Raji (cell line): ENCODE results near the gene RHBDD1.

Experiments
- POLR2A ChIP-seq: IDR thresholded peaks from 2 replicates; pipeline ENCODE4 v1.6.1; 2011; ENCODE audit warnings: low read depth, low read length, control low read depth; ENCODE audit not compliant: insufficient read depth

The RHBDD1 gene

GRCh38 chr2:226911932-226912331 is 76.1 kb downstream of the RHBDD1 start:
- TF ChIP-seq POLR2A: no peak

GRCh38 chr2:226913641-226914040 is 77.8 kb downstream of the RHBDD1 start:
- TF ChIP-seq POLR2A: no peak

- no peak for TF ChIP-seq POLR2A
Measured at GRCh38 chr2:226915846-226916360, 80.0 kb downstream of the RHBDD1 start.

DNA sequence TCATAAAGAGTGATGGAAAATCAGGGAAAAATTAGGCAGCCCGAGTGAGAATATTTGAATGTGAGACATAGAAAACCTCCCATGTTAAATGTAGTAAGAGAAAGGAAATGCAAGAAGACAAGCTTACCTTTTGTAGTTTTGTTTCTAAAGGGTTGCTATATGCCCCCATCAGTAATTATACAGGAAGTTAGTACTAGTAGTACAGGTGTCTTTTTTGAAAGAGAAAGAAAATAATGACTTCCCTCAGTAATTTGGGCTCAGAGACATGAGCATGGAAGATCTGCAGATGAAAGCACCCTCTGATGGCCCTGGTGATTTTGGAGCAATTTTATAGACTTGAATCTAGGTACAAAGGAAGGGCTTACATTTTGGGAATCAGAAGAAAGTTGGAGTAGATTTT is 80.8 kb downstream of the RHBDD1 start:
- TF ChIP-seq POLR2A: no peak

GRCh38 chr2:226932443-226932842 is 96.6 kb downstream of the RHBDD1 start:
- TF ChIP-seq POLR2A: no peak

DNA sequence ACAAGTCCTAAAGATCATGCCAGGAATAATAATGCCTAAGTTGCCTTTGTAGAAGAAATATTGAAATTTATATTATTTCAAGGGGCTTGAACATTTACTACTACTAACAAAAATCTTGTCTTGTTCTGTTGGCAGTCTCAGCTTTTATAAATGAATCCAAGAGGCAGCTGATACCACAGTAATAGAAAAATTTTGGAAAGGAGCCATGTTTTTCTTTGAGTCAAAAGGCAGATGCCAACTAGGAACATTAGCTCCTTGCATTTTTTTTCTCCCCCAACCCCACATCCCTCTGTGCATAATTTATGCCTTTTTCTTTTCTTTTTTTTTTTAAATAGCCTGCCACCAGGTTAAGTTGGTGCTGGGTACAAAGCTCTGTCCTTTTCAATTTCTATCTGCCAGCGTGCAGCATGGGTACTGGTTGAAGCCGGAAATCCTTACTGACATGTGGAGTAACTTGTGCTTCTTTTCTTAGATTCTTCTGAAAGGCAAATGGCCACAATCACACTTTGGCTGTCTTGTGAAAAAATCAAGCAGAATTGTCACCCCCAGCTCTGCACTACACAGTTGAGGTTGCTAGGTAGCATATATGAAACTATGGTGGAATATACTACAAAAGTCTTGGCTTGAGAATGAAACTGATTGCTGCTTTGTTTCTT is 98.8 kb downstream of the RHBDD1 start:
- TF ChIP-seq POLR2A: no peak

DNA sequence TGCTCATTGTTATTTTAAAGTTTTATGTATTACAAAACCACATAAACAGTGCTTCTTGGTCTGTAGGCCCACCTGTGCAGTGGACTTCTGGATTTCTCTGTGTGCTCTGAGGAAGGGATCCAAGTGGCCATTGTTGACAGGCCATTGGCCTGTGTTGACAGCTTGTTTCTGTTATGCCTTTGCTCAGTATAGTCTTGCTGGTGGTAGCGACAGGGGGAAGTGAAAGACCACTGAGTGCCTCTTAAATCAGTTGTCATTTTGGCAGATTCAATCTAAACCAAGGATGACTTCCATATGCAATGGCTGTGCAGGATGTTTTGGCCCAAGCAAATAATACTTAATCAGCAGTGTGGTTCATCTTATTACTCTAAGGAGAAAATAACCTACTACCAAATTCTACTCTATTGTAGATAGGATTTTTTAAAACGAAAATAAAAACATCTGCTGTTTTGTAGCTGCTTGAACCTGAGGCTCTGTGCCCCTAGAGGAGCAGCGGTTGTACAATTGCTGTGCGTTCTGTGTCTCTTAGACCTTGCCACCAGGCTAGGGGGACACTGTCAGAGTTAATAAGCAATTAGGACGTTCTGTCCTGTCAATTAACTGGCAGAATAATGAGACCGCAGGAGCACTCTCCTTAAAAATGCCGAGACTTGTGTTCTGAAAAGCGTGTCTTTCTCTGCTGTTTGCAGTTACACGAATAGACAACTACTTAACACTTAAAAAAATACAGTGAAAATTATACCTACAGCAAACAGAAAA is 108.2 kb downstream of the RHBDD1 start:
- TF ChIP-seq POLR2A: no peak

DNA sequence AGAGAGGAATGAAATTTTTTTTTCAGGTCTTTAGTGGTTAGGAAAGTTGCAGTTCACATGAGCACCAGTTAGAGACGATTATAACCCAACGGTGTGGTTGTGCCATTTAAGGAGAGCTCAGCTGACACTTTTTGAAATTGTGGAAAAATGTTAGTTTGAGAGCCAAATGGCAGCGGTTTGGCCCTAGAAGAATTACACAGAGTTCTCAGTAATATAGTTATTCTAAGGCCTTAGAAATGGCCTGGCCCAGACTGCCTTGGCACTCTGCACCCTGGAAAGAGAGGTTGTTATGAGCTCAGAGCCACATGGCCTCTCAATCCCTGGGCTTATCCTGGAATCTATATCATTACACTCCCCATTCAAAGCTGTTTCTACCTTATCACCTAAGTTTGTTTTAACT is 117.4 kb downstream of the RHBDD1 start:
- TF ChIP-seq POLR2A: no peak

DNA sequence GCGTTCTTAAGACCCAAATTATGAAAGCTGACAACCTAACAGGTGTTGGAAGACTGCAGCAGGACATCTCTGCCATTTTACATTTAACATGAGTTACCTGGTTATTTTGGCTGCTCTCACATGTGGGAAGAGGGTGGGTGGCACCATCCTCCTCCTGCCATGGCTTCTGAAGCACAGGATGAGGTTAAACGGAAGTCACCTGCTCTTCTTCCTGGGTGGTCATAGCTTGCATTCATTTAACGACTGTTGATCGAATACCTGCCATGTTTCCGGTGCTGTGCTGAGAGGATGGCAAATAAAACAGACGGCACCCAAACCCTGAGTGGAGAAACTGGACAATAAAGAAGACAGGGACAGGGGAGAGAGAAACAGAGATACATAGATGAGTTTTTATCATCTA is 118.0 kb downstream of the RHBDD1 start:
- no peak for TF ChIP-seq POLR2A

- TF ChIP-seq POLR2A: no peak
Measured at GRCh38 chr2:226956659-226957058, 120.8 kb downstream of the RHBDD1 start.

- TF ChIP-seq POLR2A: no peak
Measured at GRCh38 chr2:226959418-226959817, 123.6 kb downstream of the RHBDD1 start.

DNA sequence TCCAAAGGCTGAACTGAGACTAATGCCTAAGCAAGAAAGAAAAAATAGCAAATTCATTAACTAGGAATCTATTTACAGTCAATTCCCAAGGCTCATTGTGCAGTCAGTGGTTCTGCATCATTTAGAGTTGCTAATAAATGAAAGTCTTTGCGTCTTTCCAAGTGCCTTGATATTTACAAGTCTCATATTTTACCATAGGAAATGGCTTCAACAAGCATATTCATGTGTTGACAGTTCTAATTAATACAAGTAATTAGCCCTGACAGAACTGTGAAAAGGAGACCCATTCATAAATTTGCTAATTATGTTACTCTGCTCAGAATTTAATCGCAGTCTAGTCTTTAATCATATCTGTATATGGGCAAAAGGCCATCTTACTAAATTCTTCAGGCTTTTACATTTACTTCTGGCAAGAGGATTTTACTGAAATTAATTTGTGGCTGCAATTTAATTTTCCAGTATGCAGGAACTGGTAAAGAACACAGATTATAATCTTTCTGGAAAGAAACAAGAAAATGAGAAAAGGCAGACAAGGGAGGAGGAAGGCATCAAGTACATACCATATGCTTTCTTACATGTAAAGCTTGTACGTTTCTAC is 126.4 kb downstream of the RHBDD1 start:
- TF ChIP-seq POLR2A: no peak

- TF ChIP-seq POLR2A: no peak
Measured at GRCh38 chr2:226963528-226963927, 127.7 kb downstream of the RHBDD1 start.

- TF ChIP-seq POLR2A: no peak
Measured at GRCh38 chr2:226965376-226965775, 129.5 kb downstream of the RHBDD1 start.

DNA sequence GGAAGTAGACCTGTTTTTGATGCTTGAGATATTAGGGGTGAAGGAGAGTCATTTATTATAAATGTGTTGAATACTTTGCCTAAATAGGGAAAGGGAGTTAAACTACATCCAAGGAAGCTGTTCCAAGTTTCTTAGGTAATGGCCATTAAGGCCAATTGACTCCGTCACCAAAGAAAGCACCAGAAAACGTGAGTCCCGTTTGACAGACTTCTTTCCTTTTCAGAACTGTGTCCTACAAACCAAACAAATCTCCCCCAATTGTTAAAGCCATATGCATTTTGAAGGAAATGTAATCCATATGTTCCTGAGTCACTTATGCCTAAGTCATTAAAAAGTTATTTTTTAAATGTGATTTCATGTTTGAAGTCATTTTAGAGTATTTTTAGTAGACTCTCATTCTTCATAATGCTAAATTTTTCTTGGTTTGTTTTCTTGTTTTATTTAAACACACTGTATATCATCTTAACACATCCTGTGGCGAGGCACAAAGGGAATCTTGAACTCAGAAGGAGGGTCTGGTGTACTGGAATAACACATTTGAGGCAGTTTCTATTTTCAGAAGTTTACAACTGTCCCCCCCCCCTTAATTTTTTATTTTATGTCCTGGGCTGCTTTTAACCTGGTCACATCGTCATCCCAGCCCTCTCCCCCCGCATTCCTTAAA is 133.7 kb downstream of the RHBDD1 start:
- TF ChIP-seq POLR2A: no peak

DNA sequence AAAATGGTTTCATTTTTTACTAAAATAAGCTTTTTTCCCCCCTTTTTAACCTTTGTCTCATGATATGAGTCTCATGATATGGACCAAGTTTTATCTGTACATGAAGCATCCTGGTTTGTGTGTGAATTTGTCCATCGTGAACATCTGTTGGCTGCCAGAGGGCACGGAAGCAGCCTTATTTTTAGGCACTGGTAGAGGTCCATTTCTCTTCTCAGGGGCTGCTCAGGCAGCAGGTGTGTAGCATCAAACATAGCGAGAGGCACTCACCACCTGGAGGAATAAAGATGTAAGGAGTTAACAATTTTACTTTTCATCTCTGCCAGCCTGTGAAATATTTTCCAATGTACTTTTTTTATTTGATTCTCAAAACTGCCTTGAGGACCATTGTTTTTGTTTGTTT is 134.5 kb downstream of the RHBDD1 start:
- no peak for TF ChIP-seq POLR2A

GRCh38 chr2:226971084-226971483 is 135.2 kb downstream of the RHBDD1 start:
- TF ChIP-seq POLR2A: no peak
